ENCODE data around the gene CPD. TPM values are rescaled to one million over a fixed set of nuclear protein-coding genes. Genes with fewer than 3 reads are reported as not detected.

Gene CPD
- total RNA-seq, 3 donors from 2014 or later (not counting 1 experiment from before 2014, with no cell fraction given), result 67.3 to 94.5 (median 85.9) TPM

DNA sequence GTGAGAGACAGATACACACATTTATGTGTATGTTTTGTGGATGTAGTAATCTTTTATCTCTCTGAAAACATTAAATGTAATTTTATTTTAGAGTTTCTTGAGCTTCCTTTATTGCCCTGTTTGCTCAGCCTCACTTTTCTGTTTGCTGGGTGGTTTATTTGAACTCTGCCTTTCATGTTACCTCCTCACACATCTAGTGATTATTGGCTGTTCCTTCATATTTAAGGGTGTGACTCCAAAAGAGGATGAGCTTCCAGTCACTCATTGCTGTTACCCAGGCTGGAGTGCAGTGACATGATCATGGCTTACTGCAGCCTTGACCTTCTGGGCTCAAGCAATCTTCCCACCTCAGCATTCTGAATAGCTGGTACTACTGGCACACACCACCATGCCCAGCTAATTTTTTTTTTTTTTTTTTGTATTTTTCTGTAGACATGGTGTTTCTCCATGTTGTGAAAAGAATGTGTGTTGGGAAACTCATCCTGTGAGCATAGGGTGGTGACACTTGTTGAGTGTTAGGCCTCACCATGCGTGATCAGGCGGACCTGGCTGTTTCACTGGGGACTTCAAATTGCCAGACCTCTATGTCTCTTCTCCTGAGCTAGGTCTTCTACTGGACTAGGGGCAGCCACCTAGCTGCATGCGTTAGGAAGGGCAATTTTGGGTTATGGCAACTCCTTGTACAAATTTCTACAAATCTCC lies 136.3 kb downstream of the CPD start:
- Mint-ChIP-seq H3K27ac (no peak overlapping the region), H3K27me3 (ENCODE audit: low read depth in 2 of 2) (no peaks in the 10 kb centered on the region), H3K9me3 (no peaks in the 10 kb centered on the region), H3K36me3 (no peaks in the 10 kb centered on the region), H3K4me3 (no peak overlapping the region), H3K4me1 (peaks cover 0 to 7% of the 10 kb centered on the region in 2 donors)
- WGBS (ENCODE audit: insufficient coverage), result 100% methylated on average over 3 of the region's 3 CpGs
- DNase-seq (no peak), ATAC-seq (no peak)
- H3K27me3 ChIP-seq (ENCODE audit: control insufficient read depth, insufficient read depth, low read length), result no peaks in the 10 kb centered on the region
- no peaks in the 10 kb centered on the region for H3K4me1 ChIP-seq (ENCODE audit: control insufficient read depth, insufficient read depth, low read length)
- H3K4me3 ChIP-seq (ENCODE audit: low read length), result no peak overlapping the region
- peaks cover 29% of the 10 kb centered on the region for H3K36me3 ChIP-seq (ENCODE audit: control insufficient read depth, insufficient read depth, low read length)
- TF ChIP-seq, protein P1, sequence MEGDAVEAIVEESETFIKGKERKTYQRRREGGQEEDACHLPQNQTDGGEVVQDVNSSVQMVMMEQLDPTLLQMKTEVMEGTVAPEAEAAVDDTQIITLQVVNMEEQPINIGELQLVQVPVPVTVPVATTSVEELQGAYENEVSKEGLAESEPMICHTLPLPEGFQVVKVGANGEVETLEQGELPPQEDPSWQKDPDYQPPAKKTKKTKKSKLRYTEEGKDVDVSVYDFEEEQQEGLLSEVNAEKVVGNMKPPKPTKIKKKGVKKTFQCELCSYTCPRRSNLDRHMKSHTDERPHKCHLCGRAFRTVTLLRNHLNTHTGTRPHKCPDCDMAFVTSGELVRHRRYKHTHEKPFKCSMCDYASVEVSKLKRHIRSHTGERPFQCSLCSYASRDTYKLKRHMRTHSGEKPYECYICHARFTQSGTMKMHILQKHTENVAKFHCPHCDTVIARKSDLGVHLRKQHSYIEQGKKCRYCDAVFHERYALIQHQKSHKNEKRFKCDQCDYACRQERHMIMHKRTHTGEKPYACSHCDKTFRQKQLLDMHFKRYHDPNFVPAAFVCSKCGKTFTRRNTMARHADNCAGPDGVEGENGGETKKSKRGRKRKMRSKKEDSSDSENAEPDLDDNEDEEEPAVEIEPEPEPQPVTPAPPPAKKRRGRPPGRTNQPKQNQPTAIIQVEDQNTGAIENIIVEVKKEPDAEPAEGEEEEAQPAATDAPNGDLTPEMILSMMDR (IDR thresholded peaks at IDR 0.05), result no peak
- intact Hi-C loops (cut with micrococcal nuclease), result no loop called here
- no peaks in the 10 kb centered on the region for H3K9me3 ChIP-seq (ENCODE audit: control insufficient read depth, insufficient read depth, low read length)
- no peak overlapping the region for H3K27ac ChIP-seq (ENCODE audit: low read length)

DNA sequence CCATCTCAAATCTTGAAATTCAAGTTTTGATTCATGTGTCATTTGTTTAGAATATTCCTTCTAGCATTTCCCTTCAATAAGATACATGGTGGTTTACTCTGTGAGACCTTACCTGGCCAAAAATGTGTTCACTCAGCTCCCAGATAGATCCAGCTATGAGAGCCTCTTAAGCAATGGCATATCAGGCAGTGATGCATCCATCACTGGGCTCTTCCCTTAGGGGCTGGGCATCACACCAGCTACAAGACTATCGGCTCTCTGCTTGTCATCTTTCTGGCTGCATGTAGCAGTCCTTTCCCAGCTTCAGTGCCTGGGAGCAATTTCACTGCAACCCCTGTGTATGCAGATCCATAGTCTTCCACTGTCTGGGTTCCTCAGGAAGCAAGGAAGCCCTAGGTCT lies 139.1 kb downstream of the CPD start:
- Histone ChIP-seq H3K27ac (ENCODE audit: low read length) (no peak overlapping the region), H3K27me3 (ENCODE audit: control insufficient read depth, insufficient read depth, low read length) (no peaks in the 10 kb centered on the region), H3K9me3 (ENCODE audit: control insufficient read depth, insufficient read depth, low read length) (no peaks in the 10 kb centered on the region), H3K36me3 (ENCODE audit: control insufficient read depth, insufficient read depth, low read length) (peaks cover 42% of the 10 kb centered on the region), H3K4me1 (ENCODE audit: control insufficient read depth, insufficient read depth, low read length) (no peaks in the 10 kb centered on the region), H3K4me3 (ENCODE audit: low read length) (no peak overlapping the region)
- WGBS (ENCODE audit: insufficient coverage), result 100% methylated on average over 1 of the region's 1 CpG
- Mint-ChIP-seq H3K36me3 (no peaks in the 10 kb centered on the region), H3K9me3 (no peaks in the 10 kb centered on the region), H3K4me3 (no peak overlapping the region), H3K4me1 (peaks cover 0 to 7% of the 10 kb centered on the region in 2 donors), H3K27ac (no peak overlapping the region), H3K27me3 (ENCODE audit: low read depth in 2 of 2) (no peaks in the 10 kb centered on the region)
- intact Hi-C loops (cut with micrococcal nuclease), result no loop called here
- ATAC-seq (no peak), DNase-seq (no peak)
- TF ChIP-seq, protein P1 (IDR thresholded peaks at IDR 0.05), result no peak

DNA sequence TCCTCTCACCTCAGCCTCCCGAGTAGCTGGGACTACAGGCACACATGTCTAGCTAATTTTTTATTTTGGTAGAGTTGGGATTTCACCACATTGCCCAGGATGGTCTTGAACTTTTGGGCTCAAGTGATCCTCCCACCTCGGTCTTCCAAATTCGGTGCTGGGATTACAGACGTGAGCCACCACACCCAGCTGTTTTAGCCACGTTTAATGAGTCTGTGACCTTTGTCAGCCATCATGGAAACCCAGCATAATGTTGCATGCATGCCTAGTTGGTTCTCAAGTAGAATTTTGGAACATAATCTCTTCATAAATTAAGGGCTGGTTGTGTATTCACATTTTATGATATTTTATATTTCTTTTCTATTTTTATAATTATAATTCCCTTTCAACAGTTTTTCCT lies 140.4 kb downstream of the CPD start:
- Mint-ChIP-seq H3K27ac (no peak overlapping the region), H3K36me3 (no peaks in the 10 kb centered on the region), H3K9me3 (no peaks in the 10 kb centered on the region), H3K27me3 (ENCODE audit: low read depth in 2 of 2) (no peaks in the 10 kb centered on the region), H3K4me1 (peaks cover 0 to 7% of the 10 kb centered on the region in 2 donors), H3K4me3 (no peak overlapping the region)
- H3K27me3 ChIP-seq (ENCODE audit: control insufficient read depth, insufficient read depth, low read length), result no peaks in the 10 kb centered on the region
- TF ChIP-seq, protein P1 (IDR thresholded peaks at IDR 0.05), result no peak
- H3K27ac ChIP-seq (ENCODE audit: low read length), result no peak overlapping the region
- peaks cover 33% of the 10 kb centered on the region for H3K36me3 ChIP-seq (ENCODE audit: control insufficient read depth, insufficient read depth, low read length)
- no peaks in the 10 kb centered on the region for H3K9me3 ChIP-seq (ENCODE audit: control insufficient read depth, insufficient read depth, low read length)
- WGBS (ENCODE audit: insufficient coverage), result 93% methylated on average over 5 of the region's 5 CpGs
- H3K4me3 ChIP-seq (ENCODE audit: low read length), result no peak overlapping the region
- no peaks in the 10 kb centered on the region for H3K4me1 ChIP-seq (ENCODE audit: control insufficient read depth, insufficient read depth, low read length)
- intact Hi-C loops (cut with micrococcal nuclease), result no loop called here
- DNase-seq (no peak), ATAC-seq (no peak)

Other genes starting within 250 kb of the CPD start
- gene SLC6A4, start 143.2 kb upstream of the CPD start, total RNA-seq, result 1 to 10 TPM in 1 of 3 donors, under 1 TPM in 2; 0.43 to 3.5 (median 0.58) TPM
- gene BLMH, start 87.0 kb upstream of the CPD start, total RNA-seq, result 10 to 100 TPM; 44.8 to 52.8 (median 46.7) TPM
- gene TMIGD1, start 44.9 kb upstream of the CPD start, total RNA-seq, result not detected
- gene GOSR1, start 98.5 kb downstream of the CPD start, total RNA-seq, result 10 to 100 TPM; 45.0 to 57.5 (median 54.4) TPM